Fibroblast of skin of back (primary cell): ENCODE results near the gene HSPA6.
A peak's percentile ranks its signal among the peaks of the same experiment; 100 is the strongest.
"Not testable (repeated sequence)": the region's sequence is repeated elsewhere in the genome, so short reads cannot be mapped to it uniquely, and the experiment has no call there.

ENCODE experiments used
- DNase-seq: peaks from one replicate; pipeline ENCODE4 v3.0.0-alpha.2; 2013

HSPA6 gene

GRCh38 chr1:161503394-161503748 is 21.0 kb upstream of the HSPA6 start:
- no peak for DNase-seq

DNA sequence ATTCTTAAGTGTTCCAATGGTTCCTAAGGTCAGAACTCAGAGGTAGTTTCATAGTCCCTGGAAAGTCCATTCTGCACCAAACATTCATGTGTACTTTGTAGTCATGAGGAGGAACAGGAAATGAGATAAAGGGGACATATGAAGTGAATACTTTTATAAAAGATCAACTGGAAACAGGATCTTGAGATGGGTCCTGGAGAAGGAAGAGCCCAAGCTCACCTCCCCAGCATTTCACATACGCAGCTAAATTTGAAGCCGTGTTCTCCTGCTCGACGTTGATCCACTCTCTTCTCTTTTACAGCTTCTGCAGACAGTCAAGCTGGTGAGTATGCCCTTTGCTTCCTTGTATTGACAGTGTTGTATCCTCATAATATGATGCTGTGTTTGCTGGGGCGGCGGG is 18.7 kb upstream of the HSPA6 start:
- no peak for DNase-seq

DNA sequence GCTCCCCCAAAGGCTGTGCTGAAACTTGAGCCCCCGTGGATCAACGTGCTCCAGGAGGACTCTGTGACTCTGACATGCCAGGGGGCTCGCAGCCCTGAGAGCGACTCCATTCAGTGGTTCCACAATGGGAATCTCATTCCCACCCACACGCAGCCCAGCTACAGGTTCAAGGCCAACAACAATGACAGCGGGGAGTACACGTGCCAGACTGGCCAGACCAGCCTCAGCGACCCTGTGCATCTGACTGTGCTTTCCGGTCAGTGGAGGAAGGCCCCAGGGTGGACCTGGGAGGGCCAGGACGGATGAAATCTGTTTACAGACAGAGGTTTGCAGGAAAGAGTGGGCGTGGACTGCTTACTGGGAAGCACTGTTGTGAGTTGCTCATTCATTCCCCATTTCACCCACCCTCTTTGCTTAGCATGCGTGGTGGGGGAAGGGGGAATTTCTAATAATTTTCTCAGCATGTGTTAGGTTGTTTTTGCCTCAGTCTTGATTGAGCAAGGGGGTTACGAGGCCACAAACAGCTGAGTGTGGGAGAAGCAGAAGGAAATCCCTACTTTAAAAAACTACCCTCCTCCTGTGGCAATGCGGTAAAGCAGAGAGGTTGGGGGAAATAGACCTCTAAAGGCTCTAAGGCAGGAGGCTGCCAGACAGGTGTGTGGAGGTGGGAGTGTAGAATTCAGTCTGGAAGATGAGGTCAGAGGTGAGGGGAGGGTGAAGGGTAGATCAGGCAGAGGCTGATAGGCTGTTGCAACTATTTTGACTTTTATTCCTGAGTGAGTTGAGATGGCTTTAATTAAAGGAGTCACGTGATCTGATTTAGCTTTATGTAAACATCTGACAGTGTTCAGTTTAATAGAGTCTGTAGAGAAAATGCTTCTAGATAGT is 17.8 kb upstream of the HSPA6 start:
- DNase-seq, result no peak

- DNase-seq, result no peak
Measured at GRCh38 chr1:161510477-161510876, 13.9 kb upstream of the HSPA6 start.

GRCh38 chr1:161511018-161511755 is 13.2 kb upstream of the HSPA6 start:
- no peak for DNase-seq

DNA sequence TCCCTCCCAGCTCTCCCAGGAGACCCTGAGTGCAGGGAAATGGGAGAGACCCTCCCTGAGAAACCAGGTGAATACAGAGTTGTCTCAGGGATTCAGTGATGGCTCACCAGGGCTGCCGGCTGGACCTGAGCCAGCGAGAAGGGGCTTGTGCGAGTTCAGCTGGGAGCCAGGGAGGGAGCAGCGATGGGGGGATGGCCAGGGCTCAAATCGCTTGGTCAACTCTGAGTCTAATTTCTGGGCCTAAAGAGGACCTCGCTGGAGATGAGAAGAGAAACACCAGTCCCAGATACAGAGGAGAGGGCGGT is 12.6 kb upstream of the HSPA6 start:
- no peak for DNase-seq

DNA sequence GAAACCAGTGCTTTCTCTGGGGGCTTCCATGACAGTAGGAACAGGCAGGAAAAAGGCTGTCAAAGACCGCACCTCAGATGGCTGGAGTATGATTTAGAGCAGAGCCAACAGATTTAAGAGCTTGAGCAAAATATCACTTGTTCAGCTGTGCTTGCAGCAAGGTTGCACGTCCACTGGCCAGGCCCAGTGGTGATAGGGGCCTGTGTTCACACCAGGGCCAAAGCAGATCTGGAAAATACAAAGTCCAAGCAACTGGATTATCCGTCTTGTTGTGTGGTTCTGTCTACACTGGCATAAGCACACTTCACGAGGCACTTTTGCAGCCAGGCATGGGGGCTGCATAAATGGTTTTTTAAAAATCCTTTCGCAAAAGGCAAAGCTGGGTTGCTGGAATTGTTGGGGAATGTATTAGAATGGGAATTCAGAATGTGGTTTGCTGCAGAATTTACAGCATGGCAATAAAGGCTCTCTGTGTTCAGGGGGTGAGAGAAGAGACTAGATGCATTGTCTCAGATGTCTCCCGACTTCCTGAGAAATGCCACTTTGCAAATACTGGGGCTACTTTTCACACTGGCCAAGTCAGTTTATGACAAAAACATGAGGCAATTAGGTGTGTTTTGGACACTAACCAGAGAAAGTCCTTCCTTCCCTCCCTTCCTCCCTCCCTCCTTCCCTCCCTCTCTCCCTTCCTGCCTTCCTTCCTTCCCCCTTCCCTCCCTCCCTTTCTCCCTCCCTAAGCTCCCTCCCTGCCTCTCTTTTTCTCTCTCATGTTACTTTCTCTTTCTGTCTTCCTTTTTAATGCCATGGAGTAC is 11.5 kb upstream of the HSPA6 start:
- not testable (repeated sequence) for DNase-seq

- not testable (repeated sequence) for DNase-seq
Measured at GRCh38 chr1:161513448-161513780, 10.9 kb upstream of the HSPA6 start.

GRCh38 chr1:161513953-161514352 is 10.4 kb upstream of the HSPA6 start:
- not testable (repeated sequence) for DNase-seq

DNA sequence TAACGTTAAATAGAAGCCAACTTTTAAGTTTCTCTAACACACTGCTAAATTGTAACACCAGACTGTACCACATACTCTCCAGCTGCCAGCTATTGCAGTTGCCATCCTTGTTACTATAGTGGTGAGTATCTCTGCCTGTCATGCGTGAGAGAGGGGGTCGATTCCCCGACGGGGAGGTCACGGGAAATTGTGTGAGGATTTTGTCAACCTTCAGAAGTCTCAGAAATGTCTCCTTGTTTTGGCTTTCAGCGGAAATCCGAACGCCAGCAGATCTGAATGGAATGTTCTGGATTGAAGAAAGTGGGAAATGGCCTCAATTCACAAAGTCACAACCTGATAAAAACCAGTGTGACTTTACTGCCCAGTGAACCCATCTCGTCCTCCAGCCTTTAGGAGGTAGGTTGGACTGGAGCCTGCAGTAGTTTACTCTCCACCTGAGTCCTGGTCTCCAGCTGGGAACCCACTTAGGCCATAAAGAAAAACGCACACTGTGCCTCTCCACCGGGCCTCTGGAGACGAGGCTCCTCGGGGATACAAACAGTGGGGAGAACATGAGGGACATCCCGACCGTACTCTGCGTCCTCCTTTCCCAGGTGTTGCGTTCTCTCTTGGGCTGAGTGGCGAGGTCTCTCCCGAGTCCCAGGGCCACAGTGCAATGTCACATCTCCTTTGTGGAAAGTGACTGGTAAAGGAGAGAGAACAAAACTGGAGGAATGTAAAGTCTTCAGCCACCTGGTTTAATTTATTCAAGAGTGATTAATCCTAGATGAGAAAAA is 1.1 kb upstream of the HSPA6 start:
- DNase-seq, result not testable (repeated sequence)

GRCh38 chr1:161524742-161525291 is 477 bp downstream of the HSPA6 start:
- DNase-seq, result not testable (repeated sequence)

DNA sequence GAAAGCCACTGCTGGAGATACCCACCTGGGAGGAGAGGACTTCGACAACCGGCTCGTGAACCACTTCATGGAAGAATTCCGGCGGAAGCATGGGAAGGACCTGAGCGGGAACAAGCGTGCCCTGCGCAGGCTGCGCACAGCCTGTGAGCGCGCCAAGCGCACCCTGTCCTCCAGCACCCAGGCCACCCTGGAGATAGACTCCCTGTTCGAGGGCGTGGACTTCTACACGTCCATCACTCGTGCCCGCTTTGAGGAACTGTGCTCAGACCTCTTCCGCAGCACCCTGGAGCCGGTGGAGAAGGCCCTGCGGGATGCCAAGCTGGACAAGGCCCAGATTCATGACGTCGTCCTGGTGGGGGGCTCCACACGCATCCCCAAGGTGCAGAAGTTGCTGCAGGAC is 981 bp downstream of the HSPA6 start:
- not testable (repeated sequence) for DNase-seq

DNA sequence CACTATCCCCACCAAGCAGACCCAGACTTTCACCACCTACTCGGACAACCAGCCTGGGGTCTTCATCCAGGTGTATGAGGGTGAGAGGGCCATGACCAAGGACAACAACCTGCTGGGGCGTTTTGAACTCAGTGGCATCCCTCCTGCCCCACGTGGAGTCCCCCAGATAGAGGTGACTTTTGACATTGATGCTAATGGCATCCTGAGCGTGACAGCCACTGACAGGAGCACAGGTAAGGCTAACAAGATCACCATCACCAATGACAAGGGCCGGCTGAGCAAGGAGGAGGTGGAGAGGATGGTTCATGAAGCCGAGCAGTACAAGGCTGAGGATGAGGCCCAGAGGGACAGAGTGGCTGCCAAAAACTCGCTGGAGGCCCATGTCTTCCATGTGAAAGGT is 1.6 kb downstream of the HSPA6 start:
- DNase-seq, result not testable (repeated sequence)

GRCh38 chr1:161528550-161528949 is 4.2 kb downstream of the HSPA6 start:
- DNase-seq, result not testable (repeated sequence)

- DNase-seq, result not testable (repeated sequence)
Measured at GRCh38 chr1:161529463-161530104, 5.2 kb downstream of the HSPA6 start.

GRCh38 chr1:161530158-161530557 is 5.8 kb downstream of the HSPA6 start:
- peak; percentile 69 for DNase-seq

GRCh38 chr1:161530671-161531641 is 6.6 kb downstream of the HSPA6 start:
- DNase-seq, result peak; percentile 92

DNA sequence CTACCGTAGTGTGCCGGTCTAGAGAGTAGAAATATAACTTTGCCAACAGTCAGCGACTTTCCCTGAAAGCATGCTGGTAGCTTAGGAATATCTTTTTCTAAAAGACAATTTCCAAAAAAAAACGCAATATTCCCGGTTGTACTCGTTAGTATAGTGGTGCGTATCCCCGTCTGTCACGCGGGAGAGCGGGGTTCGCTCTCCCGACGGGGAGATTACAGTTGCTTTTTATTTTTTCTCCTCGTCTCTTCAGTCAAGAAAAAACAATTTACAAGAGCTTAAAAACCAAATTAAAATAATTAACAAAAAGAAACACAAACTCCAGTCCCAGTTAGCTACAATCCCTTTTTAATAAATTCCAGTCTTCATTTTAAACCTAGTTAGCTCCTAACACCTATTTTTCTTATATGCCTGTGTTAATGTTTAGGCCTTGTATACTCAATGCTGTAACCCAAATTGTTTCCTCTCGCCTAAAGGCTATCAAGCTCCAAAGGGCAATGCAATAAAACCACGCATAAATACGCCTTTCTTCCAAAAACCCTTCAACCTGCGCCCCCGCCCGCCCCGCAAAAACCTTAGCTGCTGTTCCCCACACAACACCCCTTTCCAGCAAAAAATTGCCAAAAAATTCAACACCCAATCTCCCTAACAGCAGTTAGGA is 7.8 kb downstream of the HSPA6 start:
- peak; percentile 27 for DNase-seq

DNA sequence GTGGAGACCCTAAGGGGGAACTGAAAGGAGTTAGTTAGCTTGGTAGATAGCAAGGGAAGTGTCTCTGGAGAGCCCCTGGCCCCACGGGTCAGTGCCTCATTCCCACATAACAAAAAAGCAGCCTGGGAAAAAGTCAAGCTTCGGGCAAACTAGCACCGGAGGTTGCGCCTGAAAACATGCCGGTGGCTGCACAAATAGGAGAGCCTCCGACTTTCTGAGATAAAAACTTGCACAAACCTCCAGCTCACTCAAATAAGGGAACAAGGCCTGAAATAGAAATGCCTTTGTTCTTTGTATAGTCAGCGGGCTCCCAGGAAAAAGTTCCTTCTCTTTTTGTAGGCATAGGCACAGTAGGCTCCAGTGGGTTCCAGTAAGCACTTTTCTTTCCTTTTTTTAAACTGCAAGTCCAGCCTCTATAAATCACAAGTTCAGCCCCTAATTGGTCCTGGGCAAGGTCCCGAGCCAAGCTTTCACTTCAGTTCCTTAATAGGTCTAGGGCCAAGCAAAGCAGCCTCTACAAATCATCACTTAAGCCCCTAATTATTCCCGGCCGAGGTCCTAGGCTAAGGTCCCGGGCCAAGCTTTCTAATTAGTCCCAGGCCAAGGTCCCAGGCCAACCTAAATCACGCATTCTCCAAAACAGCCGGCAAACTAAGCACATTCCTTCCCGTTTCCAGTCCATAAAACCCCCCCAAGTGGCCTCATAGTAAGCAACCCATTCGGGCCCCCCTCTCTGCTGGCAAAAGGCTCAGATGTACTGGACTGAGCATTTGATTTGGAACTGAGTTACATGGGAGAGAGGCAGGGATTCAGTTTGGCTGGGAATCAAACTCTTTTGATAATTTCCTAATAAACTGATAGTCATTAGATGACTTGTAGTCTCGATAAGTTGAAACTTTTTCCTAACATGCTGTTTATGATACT is 8.6 kb downstream of the HSPA6 start:
- DNase-seq, result not testable (repeated sequence)
